Small intestine (tissue), 7 donors: ENCODE data around the gene FEV. TPM values are rescaled to one million over a fixed set of nuclear protein-coding genes. Genes with fewer than 3 reads are reported as not detected.
A peak's percentile ranks its signal among the peaks of the same experiment; 100 is the strongest.

ENCODE experiments used
- DNase-seq, 2 donors: peaks; one replicate each; pipeline versions ENCODE4 v3.0.0 to v3.0.0-alpha.2; 2013
- FAIRE-seq: peaks from 2 replicates; lab custom pipeline; 2012; peaks lifted over from hg19 to GRCh38; lab: Jason Lieb, UNC
- H3K27ac ChIP-seq, 3 donors: one replicate each; pipeline ENCODE4 v1.5.1; 2013; ENCODE audit warnings: low read length in 2 of 3, mild to moderate bottlenecking in 2 of 3, control low read depth in 1 of 3, inconsistent platforms in 1 of 3, low read depth in 1 of 3, moderate library complexity in 1 of 3
- H3K27me3 ChIP-seq, 3 donors: one replicate each; pipeline ENCODE4 v1.6.1; 2013; ENCODE audit warnings: low read length in 3 of 3, inconsistent platforms in 1 of 3; ENCODE audit not compliant: control insufficient read depth in 3 of 3, insufficient read depth in 3 of 3
- H3K36me3 ChIP-seq, 3 donors: one replicate each; pipeline ENCODE4 v1.6.1; 2013; ENCODE audit warnings: low read length in 3 of 3, inconsistent platforms in 1 of 3, low read depth in 1 of 3, mild to moderate bottlenecking in 1 of 3, moderate library complexity in 1 of 3; ENCODE audit not compliant: control insufficient read depth in 3 of 3, insufficient read depth in 2 of 3
- H3K4me1 ChIP-seq, 3 donors: one replicate each; pipeline ENCODE4 v1.6.1; 2013; ENCODE audit warnings: low read length in 2 of 3, inconsistent platforms in 1 of 3, low read depth in 1 of 3, mild to moderate bottlenecking in 1 of 3, moderate library complexity in 1 of 3; ENCODE audit not compliant: control insufficient read depth in 3 of 3, insufficient read depth in 2 of 3
- H3K4me3 ChIP-seq, 3 donors: one replicate each; pipeline ENCODE4 v1.5.1; 2013; ENCODE audit warnings: low read length in 3 of 3, control low read depth in 1 of 3, inconsistent platforms in 1 of 3, low read depth in 1 of 3, mild to moderate bottlenecking in 1 of 3, moderate library complexity in 1 of 3
- H3K9me3 ChIP-seq, 2 donors: one replicate each; pipeline ENCODE4 v1.6.1; 2013; ENCODE audit warnings: low read depth in 1 of 2, low read length in 1 of 2; ENCODE audit not compliant: control insufficient read depth in 2 of 2, insufficient read depth in 1 of 2
- WGBS, 3 donors: extraction: QIAGEN DNeasy Blood & Tissue Kit; methylation state at CpG; one replicate each; pipeline ENCODE4 v1.1.7; 2013; 5-methylcytosine and 5-hydroxymethylcytosine counted together
- polyA plus RNA-seq, 4 donors: library from polyadenylated mRNA; stranded (reverse) in 3 of 4; unstranded in 1 of 4; fragments of 200-250 nt in 3 of 4; fragments of 120-200 nt in 1 of 4; gene quantifications; one replicate each; pipeline versions ENCODE4 v1.2.1 to v1.2.3, GENCODE V29; 2013
- donor health status: healthy with polysubstance abuse.
- donor health status: control.
- donor health status: control.
- donor health status: Bipolar disorder and iron deficiency.
- donor health status: healthy.

The FEV gene
- polyA plus RNA-seq, 4 donors: 2.9 to 19.5 (median 4.4) TPM

GRCh38 chr2:218981390-218981880, 3.5 kb downstream of the FEV start:
- peaks cover 0 to 2% of the 10 kb centered on the region in 2 donors for H3K9me3 ChIP-seq
- peaks cover 4 to 23% (median 4%) of the 10 kb centered on the region in 3 donors for H3K4me1 ChIP-seq
- H3K27ac ChIP-seq: no peak overlapping the region
- peaks cover 11 to 94% (median 55%) of the 10 kb centered on the region in 3 donors for H3K27me3 ChIP-seq
- no peaks in the 10 kb centered on the region for H3K36me3 ChIP-seq
- DNase-seq (no peak), FAIRE-seq (no peak)
- H3K4me3 ChIP-seq: peak overlapping the region in 1 of 3 donors; percentile 29
- 1 to 2% (median 2%) methylated on average over 29 to 46 of the region's 46 CpGs for WGBS, 3 donors

GRCh38 chr2:218980735-218981389, 4.1 kb downstream of the FEV start:
- Histone ChIP-seq H3K4me1 (peaks cover 5 to 24% (median 6%) of the 10 kb centered on the region in 3 donors), H3K4me3 (peak overlapping the region in 1 of 3 donors; percentile 29), H3K9me3 (peaks cover 0 to 2% of the 10 kb centered on the region in 2 donors), H3K27ac (no peak overlapping the region), H3K36me3 (no peaks in the 10 kb centered on the region), H3K27me3 (peaks cover 11 to 93% (median 50%) of the 10 kb centered on the region in 3 donors)
- 3 to 8% (median 5%) methylated on average over 15 to 26 of the region's 26 CpGs for WGBS, 3 donors
- DNase-seq (no peak), FAIRE-seq (no peak)

- no peak overlapping the region for H3K4me3 ChIP-seq
- no peaks in the 10 kb centered on the region for H3K36me3 ChIP-seq
- H3K27me3 ChIP-seq: peaks cover 11 to 92% (median 45%) of the 10 kb centered on the region in 3 donors
- FAIRE-seq: no peak
- H3K4me1 ChIP-seq: peaks cover 5 to 29% (median 8%) of the 10 kb centered on the region in 3 donors
- WGBS, 3 donors: 2 to 4% (median 3%) methylated on average over 32 to 39 of the region's 39 CpGs
- peak; percentile 84 to 94 for DNase-seq
- H3K9me3 ChIP-seq: peaks cover 0 to 2% of the 10 kb centered on the region in 2 donors
- H3K27ac ChIP-seq: no peak overlapping the region
Observed at GRCh38 chr2:218979846-218980734, 4.9 kb downstream of the FEV start.

GRCh38 chr2:218975060-218975777, 9.8 kb downstream of the FEV start:
- DNase-seq: peak; percentile 70 to 98
- Histone ChIP-seq H3K9me3 (no peaks in the 10 kb centered on the region), H3K27me3 (peaks cover 0 to 73% (median 10%) of the 10 kb centered on the region in 3 donors), H3K4me3 (no peak overlapping the region), H3K4me1 (peaks cover 4 to 14% (median 5%) of the 10 kb centered on the region in 3 donors), H3K27ac (peak overlapping the region in 2 of 3 donors; percentile 52 to 79), H3K36me3 (no peaks in the 10 kb centered on the region)
- FAIRE-seq: no peak
- 42 to 54% (median 44%) methylated on average over 4 of the region's 4 CpGs for WGBS, 3 donors

- Histone ChIP-seq H3K27me3 (peaks cover 0 to 32% (median 6%) of the 10 kb centered on the region in 3 donors), H3K4me1 (peaks cover 0 to 14% (median 2%) of the 10 kb centered on the region in 3 donors), H3K27ac (peak overlapping the region in 1 of 3 donors; percentile 57), H3K9me3 (no peaks in the 10 kb centered on the region), H3K36me3 (no peaks in the 10 kb centered on the region), H3K4me3 (no peak overlapping the region)
- FAIRE-seq (no peak), DNase-seq (peak in 1 of 2 donors; percentile 55)
- 22 to 33% (median 22%) methylated on average over 1 of the region's 1 CpG for WGBS, 3 donors
Observed at GRCh38 chr2:218970894-218971293, 14.1 kb downstream of the FEV start.

GRCh38 chr2:218964041-218964771, 20.8 kb downstream of the FEV start:
- H3K4me1 ChIP-seq: peaks cover 0 to 4% (median 0%) of the 10 kb centered on the region in 3 donors
- H3K27ac ChIP-seq: peak overlapping the region in 1 of 3 donors; percentile 59
- no peak for DNase-seq
- no peak for FAIRE-seq
- 28 to 42% (median 36%) methylated on average over 5 of the region's 5 CpGs for WGBS, 3 donors
- no peak overlapping the region for H3K4me3 ChIP-seq
- peaks cover 9 to 60% (median 38%) of the 10 kb centered on the region in 3 donors for H3K27me3 ChIP-seq
- H3K9me3 ChIP-seq: no peaks in the 10 kb centered on the region
- no peaks in the 10 kb centered on the region for H3K36me3 ChIP-seq

- H3K9me3 ChIP-seq: no peaks in the 10 kb centered on the region
- WGBS, 3 donors: 10 to 14% (median 12%) methylated on average over 5 of the region's 5 CpGs
- H3K4me1 ChIP-seq: peaks cover 0 to 4% (median 0%) of the 10 kb centered on the region in 3 donors
- H3K27ac ChIP-seq: peak overlapping the region in 1 of 3 donors; percentile 59
- H3K27me3 ChIP-seq: peaks cover 9 to 66% (median 44%) of the 10 kb centered on the region in 3 donors
- DNase-seq (no peak), FAIRE-seq (no peak)
- H3K4me3 ChIP-seq: no peak overlapping the region
- H3K36me3 ChIP-seq: no peaks in the 10 kb centered on the region
Observed at GRCh38 chr2:218963601-218964000, 21.4 kb downstream of the FEV start.
